Peyer's patch (tissue), 4 donors: ENCODE results near the gene ARHGAP15.

Experiments used
- POLR2A ChIP-seq, 2 donors: fragments of 450-650 bp; IDR thresholded peaks; one replicate each; pipeline ENCODE4 v1.5.1; 2017; ENCODE audit warnings: antibody characterized with exemption in 2 of 2, mild to moderate bottlenecking in 2 of 2, moderate library complexity in 2 of 2
- TF ChIP-seq, protein P1 (sequence below), 6 experiments: fragments of 450-650 bp in 4 of 6; fragments of 200-600 bp in 2 of 6; sonication (generic) in 1 of 6; IDR thresholded peaks; one replicate each; pipeline ENCODE4 v1.5.1; 2017 to 2019; ENCODE audit warnings: antibody characterized with exemption in 6 of 6, mild to moderate bottlenecking in 3 of 6, moderate library complexity in 1 of 6

GRCh38 chr2:143736904-143737303 is 607.7 kb downstream of the ARHGAP15 start:
- TF ChIP-seq, protein P1, sequence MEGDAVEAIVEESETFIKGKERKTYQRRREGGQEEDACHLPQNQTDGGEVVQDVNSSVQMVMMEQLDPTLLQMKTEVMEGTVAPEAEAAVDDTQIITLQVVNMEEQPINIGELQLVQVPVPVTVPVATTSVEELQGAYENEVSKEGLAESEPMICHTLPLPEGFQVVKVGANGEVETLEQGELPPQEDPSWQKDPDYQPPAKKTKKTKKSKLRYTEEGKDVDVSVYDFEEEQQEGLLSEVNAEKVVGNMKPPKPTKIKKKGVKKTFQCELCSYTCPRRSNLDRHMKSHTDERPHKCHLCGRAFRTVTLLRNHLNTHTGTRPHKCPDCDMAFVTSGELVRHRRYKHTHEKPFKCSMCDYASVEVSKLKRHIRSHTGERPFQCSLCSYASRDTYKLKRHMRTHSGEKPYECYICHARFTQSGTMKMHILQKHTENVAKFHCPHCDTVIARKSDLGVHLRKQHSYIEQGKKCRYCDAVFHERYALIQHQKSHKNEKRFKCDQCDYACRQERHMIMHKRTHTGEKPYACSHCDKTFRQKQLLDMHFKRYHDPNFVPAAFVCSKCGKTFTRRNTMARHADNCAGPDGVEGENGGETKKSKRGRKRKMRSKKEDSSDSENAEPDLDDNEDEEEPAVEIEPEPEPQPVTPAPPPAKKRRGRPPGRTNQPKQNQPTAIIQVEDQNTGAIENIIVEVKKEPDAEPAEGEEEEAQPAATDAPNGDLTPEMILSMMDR (IDR thresholded peaks at IDR 0.05), result no peak
- no peak for TF ChIP-seq POLR2A (IDR thresholded peaks at IDR 0.05)
